Omental fat pad (tissue), 4 donors: Measurements from ENCODE around the gene CHRNA1. TPM values are rescaled to one million over a fixed set of nuclear protein-coding genes. Genes with fewer than 3 reads are reported as not detected.

Experiments used
- ATAC-seq: fragments of 150-250 bp; one replicate; pipeline ENCODE4 v1.9.1; 2016; ENCODE audit warnings: mild to moderate bottlenecking, moderate library complexity; ENCODE audit not compliant: low FRiP score
- DNase-seq: peaks from one replicate; pipeline ENCODE4 v3.0.0-alpha.2; 2019; ENCODE audit warnings: low spot score
- total RNA-seq, 4 donors: library from RNA; depleted of rRNA; stranded (reverse); fragments of >200 nt; gene quantifications; one replicate each; pipeline ENCODE4 v1.1.0, GENCODE V29; 2016
- TF ChIP-seq, protein P1 (sequence below), 3 donors: fragments of 450-650 bp; IDR thresholded peaks; one replicate each; pipeline ENCODE4 v1.5.1; 2016 to 2017; ENCODE audit warnings: antibody characterized with exemption in 3 of 3, mild to moderate bottlenecking in 3 of 3, moderate library complexity in 2 of 3

The CHRNA1 gene
- total RNA-seq, 4 donors from 2014 or later: not detected

DNA sequence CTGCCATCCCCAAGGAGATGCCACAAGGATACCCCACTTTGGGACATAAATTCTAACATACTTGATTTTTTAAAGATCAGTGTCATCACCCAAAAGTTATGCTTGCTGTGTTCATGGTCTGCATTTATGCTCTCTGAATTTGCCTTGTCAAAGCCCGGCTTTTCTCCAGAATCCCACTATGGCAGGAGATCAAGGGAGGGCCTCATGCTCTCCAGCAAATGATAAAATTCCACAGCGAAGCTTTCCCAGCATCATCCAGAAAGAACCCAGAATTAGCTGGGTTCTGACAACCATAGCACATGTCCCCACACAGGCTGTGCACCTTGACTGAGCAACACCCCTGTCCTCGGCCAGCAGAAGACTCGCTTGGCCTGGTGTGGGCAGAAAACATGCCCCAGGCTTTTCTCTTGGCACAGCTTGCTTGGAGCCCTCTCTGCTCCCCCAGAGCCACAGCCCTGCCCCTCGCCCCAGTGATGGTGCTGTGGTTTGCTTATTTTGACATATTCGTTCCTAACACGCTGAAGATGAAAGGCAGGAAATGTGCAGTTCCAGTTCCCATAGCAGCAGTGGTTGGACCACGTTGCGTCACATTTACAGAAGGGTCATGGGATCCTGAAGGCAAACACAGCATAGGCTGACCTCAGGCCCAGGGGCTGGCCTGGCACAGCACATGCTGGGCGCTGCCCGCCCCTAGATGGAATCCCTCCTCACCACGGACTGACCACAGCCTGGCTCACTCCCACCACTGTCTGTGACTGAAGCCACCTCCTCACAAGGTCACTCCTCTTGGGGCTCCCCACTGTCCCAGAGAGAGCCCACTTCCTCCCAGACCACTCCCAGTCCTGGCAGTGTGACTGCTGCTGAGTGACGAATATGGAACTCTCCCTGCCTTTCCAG, 14.1 kb upstream of the CHRNA1 start:
- ATAC-seq: no peak
- DNase-seq: no peak
- TF ChIP-seq, protein P1, sequence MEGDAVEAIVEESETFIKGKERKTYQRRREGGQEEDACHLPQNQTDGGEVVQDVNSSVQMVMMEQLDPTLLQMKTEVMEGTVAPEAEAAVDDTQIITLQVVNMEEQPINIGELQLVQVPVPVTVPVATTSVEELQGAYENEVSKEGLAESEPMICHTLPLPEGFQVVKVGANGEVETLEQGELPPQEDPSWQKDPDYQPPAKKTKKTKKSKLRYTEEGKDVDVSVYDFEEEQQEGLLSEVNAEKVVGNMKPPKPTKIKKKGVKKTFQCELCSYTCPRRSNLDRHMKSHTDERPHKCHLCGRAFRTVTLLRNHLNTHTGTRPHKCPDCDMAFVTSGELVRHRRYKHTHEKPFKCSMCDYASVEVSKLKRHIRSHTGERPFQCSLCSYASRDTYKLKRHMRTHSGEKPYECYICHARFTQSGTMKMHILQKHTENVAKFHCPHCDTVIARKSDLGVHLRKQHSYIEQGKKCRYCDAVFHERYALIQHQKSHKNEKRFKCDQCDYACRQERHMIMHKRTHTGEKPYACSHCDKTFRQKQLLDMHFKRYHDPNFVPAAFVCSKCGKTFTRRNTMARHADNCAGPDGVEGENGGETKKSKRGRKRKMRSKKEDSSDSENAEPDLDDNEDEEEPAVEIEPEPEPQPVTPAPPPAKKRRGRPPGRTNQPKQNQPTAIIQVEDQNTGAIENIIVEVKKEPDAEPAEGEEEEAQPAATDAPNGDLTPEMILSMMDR (IDR thresholded peaks at IDR 0.05): no peak

DNA sequence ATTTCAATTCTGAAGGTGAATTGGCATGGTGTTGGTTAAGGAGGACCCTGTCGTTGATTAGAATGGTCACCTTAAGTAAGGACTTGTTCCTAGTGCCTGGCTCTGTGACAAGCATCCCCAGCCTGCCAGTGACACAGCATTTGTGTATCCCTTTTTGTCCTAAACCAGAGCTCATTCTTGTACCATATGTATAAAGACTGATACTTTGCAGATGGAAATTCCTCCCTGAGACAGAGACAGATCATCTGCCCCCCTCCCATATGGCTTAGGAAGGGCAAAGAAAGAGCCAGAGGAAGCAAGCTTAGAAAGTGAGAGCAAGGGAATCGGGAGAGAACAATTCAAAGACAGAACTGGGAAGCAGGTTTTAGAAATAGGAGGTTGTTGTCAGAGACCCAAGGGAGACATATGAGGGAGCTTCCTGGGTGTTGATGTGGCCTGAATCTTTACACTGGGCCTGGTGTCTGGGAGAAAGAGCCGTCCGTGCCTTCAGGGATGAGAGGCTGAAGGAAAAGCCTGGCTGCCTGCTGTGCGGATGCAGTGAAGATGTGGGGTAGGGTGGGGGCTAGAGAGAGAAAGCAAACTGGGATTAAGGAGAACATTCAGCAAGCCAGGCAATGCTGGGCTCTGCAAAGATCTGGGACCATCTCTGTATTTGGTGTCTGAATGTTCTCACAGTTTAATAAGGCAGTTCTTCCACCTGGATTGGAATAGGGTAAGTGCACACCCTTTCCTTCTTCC, 13.2 kb upstream of the CHRNA1 start:
- DNase-seq (no peak), ATAC-seq (no peak)
- TF ChIP-seq, protein P1 (IDR thresholded peaks at IDR 0.05): no peak

DNA sequence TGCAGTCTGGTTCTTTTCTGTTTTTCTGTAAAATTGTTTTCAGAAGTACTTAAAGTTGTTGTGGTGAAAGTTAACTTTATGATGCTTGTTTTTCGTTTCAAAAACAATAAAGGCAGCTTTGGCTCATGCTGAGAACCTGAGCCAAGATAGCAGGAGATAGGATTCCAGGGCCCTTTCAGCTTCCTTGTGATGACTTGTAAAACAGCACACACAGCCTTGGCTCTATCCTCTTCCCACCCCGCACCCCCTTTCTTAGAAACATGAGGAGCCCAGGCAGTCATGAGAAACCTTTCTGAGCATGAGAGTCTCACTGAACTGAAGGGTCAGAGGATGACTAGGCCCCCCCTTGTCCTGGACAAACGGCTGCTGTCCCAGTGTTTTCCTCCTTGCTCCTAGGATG, 12.4 kb upstream of the CHRNA1 start:
- ATAC-seq (no peak), DNase-seq (no peak)
- TF ChIP-seq, protein P1 (IDR thresholded peaks at IDR 0.05): no peak

DNA sequence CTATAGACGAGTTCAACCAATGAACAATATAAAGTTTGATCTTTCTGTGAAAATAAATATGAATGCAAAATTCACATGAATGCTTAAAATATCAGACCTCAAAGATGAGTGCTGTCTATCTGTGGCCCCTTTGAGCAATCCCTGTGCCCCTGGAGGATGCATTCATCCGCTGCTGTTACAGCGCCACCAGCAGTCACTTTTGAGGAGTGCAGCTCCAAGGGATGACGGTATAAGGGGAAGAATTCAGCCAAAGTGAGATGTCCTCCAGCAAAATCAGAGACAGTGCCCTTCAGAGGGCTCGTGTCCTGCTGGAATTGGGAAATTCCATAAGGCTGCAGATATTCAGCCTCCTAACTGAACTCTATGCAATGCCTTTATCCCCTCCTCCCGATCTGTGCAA, 12.0 kb upstream of the CHRNA1 start:
- TF ChIP-seq, protein P1 (IDR thresholded peaks at IDR 0.05): no peak
- DNase-seq (no peak), ATAC-seq (no peak)

DNA sequence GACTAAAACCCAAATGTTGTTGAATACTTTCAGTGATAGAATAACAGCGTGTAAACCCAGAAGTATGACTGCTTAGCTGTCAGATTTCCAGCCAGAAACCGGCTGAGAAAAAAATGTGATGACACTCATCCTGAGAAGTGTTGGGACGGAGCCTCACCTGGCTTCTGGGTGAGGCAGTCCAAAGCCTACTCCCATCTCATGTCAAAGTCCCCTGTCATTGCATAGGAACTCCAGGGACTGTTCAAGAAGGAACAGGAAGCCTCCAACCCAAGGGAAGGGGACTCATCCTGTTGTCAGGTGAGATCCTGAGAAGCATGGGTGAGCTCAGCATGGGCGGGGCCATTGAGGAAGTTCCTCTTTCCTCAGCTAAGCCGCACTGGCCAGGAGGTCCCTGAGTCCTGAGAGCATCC, 11.3 kb upstream of the CHRNA1 start:
- DNase-seq (no peak), ATAC-seq (no peak)
- TF ChIP-seq, protein P1 (IDR thresholded peaks at IDR 0.05): no peak

DNA sequence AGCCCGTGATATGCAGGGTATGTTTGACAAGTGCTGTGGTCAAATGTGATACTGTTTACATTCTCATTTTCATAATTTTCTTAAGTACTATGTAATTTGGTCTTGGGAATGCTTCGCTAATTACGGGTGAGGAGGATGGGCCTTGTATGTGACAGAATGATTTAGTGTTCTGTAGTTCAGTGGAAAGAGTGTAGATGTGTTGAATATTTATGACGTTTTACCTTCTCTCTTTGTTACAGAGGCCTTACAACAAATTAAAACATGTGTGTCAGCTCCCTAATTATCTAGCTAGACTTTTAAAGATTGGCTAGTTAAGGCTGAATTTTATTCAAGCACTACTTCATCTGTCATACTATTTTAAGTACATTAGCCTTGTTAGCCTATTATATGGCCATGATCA, 10.6 kb upstream of the CHRNA1 start:
- ATAC-seq: no peak
- no peak for DNase-seq
- TF ChIP-seq, protein P1 (IDR thresholded peaks at IDR 0.05): no peak
